Tibial nerve (tissue), 3 donors: Measurements from ENCODE around the gene HOXC4.
A peak's percentile ranks its signal among the peaks of the same experiment; 100 is the strongest.

Experiments
- CTCF ChIP-seq, 5 experiments: fragments of 200-600 bp in 3 of 5; fragments of 450-650 bp in 2 of 5; sonication (generic) in 3 of 5; IDR thresholded peaks; one replicate each; pipeline ENCODE4 v1.5.1; 2016 to 2019; ENCODE audit warnings: antibody characterized with exemption in 5 of 5, mild to moderate bottlenecking in 3 of 5, moderate library complexity in 2 of 5
- POLR2A ChIP-seq, 2 donors: fragments of 450-650 bp; IDR thresholded peaks; one replicate each; pipeline ENCODE4 v1.6.1; 2017; ENCODE audit warnings: antibody characterized with exemption in 2 of 2, mild to moderate bottlenecking in 2 of 2, moderate library complexity in 2 of 2

GRCh38 chr12:54032627-54033100 is 21.0 kb upstream of the HOXC4 start, which contains the start of gene HOXC5:
- peak; percentile 89 to 98 (median 96) for TF ChIP-seq CTCF (IDR thresholded peaks at IDR 0.05)
- TF ChIP-seq POLR2A (IDR thresholded peaks at IDR 0.05), result no peak
